HEK293 (cell line): Measurements from ENCODE around the gene APC2.

Experiments used
- ELK4 ChIP-seq: IDR thresholded peaks from 2 replicates; pipeline ENCODE4 v1.6.1; 2011; ENCODE audit warnings: mild to moderate bottlenecking, low read depth, low read length, borderline replicate concordance
- FEZF1 ChIP-seq: fragments of 450-650 bp; formaldehyde crosslinking; IDR thresholded peaks from 2 replicates; pipeline ENCODE4 v1.5.1; 2016; ENCODE audit warnings: missing biosample characterization, missing genetic modification characterization
- GLI2 ChIP-seq: fragments of 450-650 bp; formaldehyde crosslinking; IDR thresholded peaks from 2 replicates; pipeline ENCODE4; 2017; ENCODE audit warnings: missing biosample characterization, missing genetic modification characterization, low read depth, borderline replicate concordance
- KLF9 ChIP-seq: fragments of 450-650 bp; formaldehyde crosslinking; IDR thresholded peaks from 2 replicates; pipeline ENCODE4 v1.5.1; 2016; ENCODE audit warnings: missing biosample characterization, missing genetic modification characterization, low read depth
- PATZ1 ChIP-seq: fragments of 450-650 bp; formaldehyde crosslinking; IDR thresholded peaks from 2 replicates; pipeline ENCODE4 v1.5.1; 2016; ENCODE audit warnings: missing biosample characterization, missing genetic modification characterization
- PRDM4 ChIP-seq: fragments of 450-650 bp; formaldehyde crosslinking; IDR thresholded peaks from 2 replicates; pipeline ENCODE4 v1.5.1; 2017; ENCODE audit warnings: missing biosample characterization, missing genetic modification characterization
- PRDM6 ChIP-seq: fragments of 450-650 bp; formaldehyde crosslinking; IDR thresholded peaks from 2 replicates; pipeline ENCODE4 v1.5.1; 2017; ENCODE audit warnings: missing biosample characterization, missing genetic modification characterization
- RBAK ChIP-seq: fragments of 450-650 bp; formaldehyde crosslinking; IDR thresholded peaks from 2 replicates; pipeline ENCODE4 v1.5.1; 2016; ENCODE audit warnings: missing biosample characterization, missing genetic modification characterization
- REST ChIP-seq: fragments of 450-650 bp; formaldehyde crosslinking; IDR thresholded peaks from 2 replicates; pipeline ENCODE4 v1.5.1; 2016; ENCODE audit warnings: missing biosample characterization, missing genetic modification characterization
- SCRT1 ChIP-seq: fragments of 450-650 bp; formaldehyde crosslinking; IDR thresholded peaks from 2 replicates; pipeline ENCODE4 v1.5.1; 2016; ENCODE audit warnings: missing biosample characterization, missing genetic modification characterization, borderline replicate concordance
- YY1 ChIP-seq: fragments of 450-650 bp; formaldehyde crosslinking; IDR thresholded peaks from 2 replicates; pipeline ENCODE4 v1.5.1; 2018; ENCODE audit warnings: missing biosample characterization, missing genetic modification characterization
- YY2 ChIP-seq: fragments of 450-650 bp; formaldehyde crosslinking; IDR thresholded peaks from 2 replicates; pipeline ENCODE4 v1.5.1; 2016; ENCODE audit warnings: missing biosample characterization, missing genetic modification characterization
- ZFP3 ChIP-seq: fragments of 450-650 bp; formaldehyde crosslinking; IDR thresholded peaks from 2 replicates; pipeline ENCODE4 v1.5.1; 2016; ENCODE audit warnings: low read depth, missing biosample characterization, missing genetic modification characterization
- ZFP37 ChIP-seq: fragments of 450-650 bp; formaldehyde crosslinking; IDR thresholded peaks from 2 replicates; pipeline ENCODE4 v1.5.1; 2016; ENCODE audit warnings: missing biosample characterization, missing genetic modification characterization
- ZNF175 ChIP-seq: fragments of 450-650 bp; formaldehyde crosslinking; IDR thresholded peaks from 2 replicates; pipeline ENCODE4 v1.5.1; 2016; ENCODE audit warnings: missing biosample characterization, missing genetic modification characterization
- ZNF26 ChIP-seq: fragments of 450-650 bp; formaldehyde crosslinking; IDR thresholded peaks from 2 replicates; pipeline ENCODE4 v1.5.1; 2016; ENCODE audit warnings: missing biosample characterization, missing genetic modification characterization
- ZNF350 ChIP-seq: fragments of 450-650 bp; formaldehyde crosslinking; IDR thresholded peaks from 2 replicates; pipeline ENCODE4 v1.5.0; 2017; ENCODE audit warnings: missing biosample characterization, mild to moderate bottlenecking, missing genetic modification characterization
- ZNF362 ChIP-seq: fragments of 450-650 bp; formaldehyde crosslinking; IDR thresholded peaks from 2 replicates; pipeline ENCODE4 v1.5.1; 2016; ENCODE audit warnings: missing biosample characterization, missing genetic modification characterization
- ZNF433 ChIP-seq: fragments of 450-650 bp; formaldehyde crosslinking; IDR thresholded peaks from 2 replicates; pipeline ENCODE4 v1.5.1; 2016; ENCODE audit warnings: missing biosample characterization, missing genetic modification characterization, low read depth
- ZNF600 ChIP-seq: fragments of 450-650 bp; formaldehyde crosslinking; IDR thresholded peaks from 2 replicates; pipeline ENCODE4 v1.5.1; 2016; ENCODE audit warnings: missing biosample characterization, missing genetic modification characterization
- ZNF623 ChIP-seq: fragments of 450-650 bp; formaldehyde crosslinking; IDR thresholded peaks from 2 replicates; pipeline ENCODE4 v1.5.1; 2016; ENCODE audit warnings: missing biosample characterization, missing genetic modification characterization
- ZNF626 ChIP-seq: fragments of 450-650 bp; sonication (Bioruptor Pico); formaldehyde crosslinking; IDR thresholded peaks from 2 replicates; pipeline ENCODE4 v1.5.1; 2018; ENCODE audit warnings: missing biosample characterization, missing genetic modification characterization, inconsistent platforms
- ZNF707 ChIP-seq: fragments of 450-650 bp; formaldehyde crosslinking; IDR thresholded peaks from 2 replicates; pipeline ENCODE4 v1.5.1; 2016; ENCODE audit warnings: missing biosample characterization, missing genetic modification characterization
- ZNF747 ChIP-seq: fragments of 450-650 bp; formaldehyde crosslinking; IDR thresholded peaks from 2 replicates; pipeline ENCODE4 v1.5.1; 2016; ENCODE audit warnings: missing biosample characterization, missing genetic modification characterization
- ZSCAN16 ChIP-seq: fragments of 450-650 bp; formaldehyde crosslinking; IDR thresholded peaks from 2 replicates; pipeline ENCODE4 v1.5.1; 2016; ENCODE audit warnings: missing biosample characterization, missing genetic modification characterization
- ZXDB ChIP-seq: fragments of 450-650 bp; formaldehyde crosslinking; IDR thresholded peaks from 2 replicates; pipeline ENCODE4 v1.5.1; 2016; ENCODE audit warnings: missing biosample characterization, missing genetic modification characterization

APC2 gene

GRCh38 chr19:1409204-1410005 is 40.5 kb upstream of the APC2 start (continued):
- no peak for TF ChIP-seq REST (tag by site-specific recombination)
- no peak for TF ChIP-seq ZNF175 (tag by site-specific recombination)
- TF ChIP-seq FEZF1 (tag by site-specific recombination) = no peak
- no peak for TF ChIP-seq PRDM4 (tag by site-specific recombination)
- TF ChIP-seq ZSCAN16 = no peak
- no peak for TF ChIP-seq ZNF623
- TF ChIP-seq ZNF433 (tag by site-specific recombination) = no peak
- TF ChIP-seq ZNF626 (tag by site-specific recombination) = no peak
- no peak for TF ChIP-seq ZFP3
- TF ChIP-seq ELK4 = no peak
- TF ChIP-seq KLF9 (tag by site-specific recombination) = no peak
- TF ChIP-seq PATZ1 (tag by site-specific recombination) = no peak
- no peak for TF ChIP-seq ZFP37 (tag by site-specific recombination)
- no peak for TF ChIP-seq ZNF707 (tag by site-specific recombination)
- no peak for TF ChIP-seq GLI2 (tag by site-specific recombination)
- TF ChIP-seq ZNF600 (tag by site-specific recombination) = 0 out of 2 replicates have a peak, but pooled peaks have one; percentile 22
- TF ChIP-seq ZNF350 (tag by site-specific recombination) = no peak
- TF ChIP-seq ZXDB (tag by site-specific recombination) = 0 out of 2 replicates have a peak, but pooled peaks have one; percentile 1
- TF ChIP-seq ZNF362 (tag by site-specific recombination) = no peak
- no peak for TF ChIP-seq ZNF26
- TF ChIP-seq SCRT1 (tag by site-specific recombination) = no peak
- TF ChIP-seq YY1 (tag by site-specific recombination) = no peak; the same call in 1 of the 2 replicates
- no peak for TF ChIP-seq RBAK (tag by site-specific recombination)
- no peak for TF ChIP-seq PRDM6
- no peak for TF ChIP-seq ZNF747 (tag by site-specific recombination)
- TF ChIP-seq YY2 (tag by site-specific recombination) = no peak
